Measurements from ENCODE around the gene IL34. TPM values are rescaled to one million over a fixed set of nuclear protein-coding genes. Genes with fewer than 3 reads are reported as not detected.
"Not testable (repeated sequence)": the region's sequence is repeated elsewhere in the genome, so short reads cannot be mapped to it uniquely, and the experiment has no call there.

IL34 gene
- total RNA-seq, 1 experiment from 2014 or later, result 0.35 TPM

GRCh38 chr16:70612931-70613330 lies 33.4 kb upstream of the IL34 start:
- Mint-ChIP-seq H3K9me3 (ENCODE audit: low read depth, unreplicated experiment) (no peaks in the 10 kb centered on the region), H3K4me1 (ENCODE audit: low read depth, unreplicated experiment) (no peaks in the 10 kb centered on the region), H3K4me3 (ENCODE audit: low read depth, unreplicated experiment) (no peak overlapping the region), H3K36me3 (ENCODE audit: insufficient read depth, unreplicated experiment) (no peaks in the 10 kb centered on the region), H3K27ac (ENCODE audit: unreplicated experiment) (no peak overlapping the region), H3K27me3 (ENCODE audit: unreplicated experiment) (no peaks in the 10 kb centered on the region)
- no peak for DNase-seq
- intact Hi-C loops (cut with micrococcal nuclease; ENCODE audit: unreplicated experiment), result no loop called here
- TF ChIP-seq CTCF (IDR thresholded peaks at IDR 0.05; ENCODE audit: unreplicated experiment), result no peak
- CTCF ChIA-PET, result no interaction called here
- BruUV-seq (replicated peaks), result no TSS peak

- Mint-ChIP-seq H3K9me3 (ENCODE audit: low read depth, unreplicated experiment) (no peaks in the 10 kb centered on the region), H3K36me3 (ENCODE audit: insufficient read depth, unreplicated experiment) (no peaks in the 10 kb centered on the region), H3K4me3 (ENCODE audit: low read depth, unreplicated experiment) (no peak overlapping the region), H3K27ac (ENCODE audit: unreplicated experiment) (no peak overlapping the region), H3K4me1 (ENCODE audit: low read depth, unreplicated experiment) (no peaks in the 10 kb centered on the region), H3K27me3 (ENCODE audit: unreplicated experiment) (peaks cover 10% of the 10 kb centered on the region)
- no peak for DNase-seq
- TF ChIP-seq CTCF (IDR thresholded peaks at IDR 0.05; ENCODE audit: unreplicated experiment), result no peak
- intact Hi-C loops (cut with micrococcal nuclease; ENCODE audit: unreplicated experiment), result no loop called here
- no TSS peak for BruUV-seq (replicated peaks)
- CTCF ChIA-PET, result no interaction called here
Observed at GRCh38 chr16:70614208-70614951, 32.0 kb upstream of the IL34 start.

- Mint-ChIP-seq H3K4me1 (ENCODE audit: low read depth, unreplicated experiment) (no peaks in the 10 kb centered on the region), H3K4me3 (ENCODE audit: low read depth, unreplicated experiment) (no peak overlapping the region), H3K27me3 (ENCODE audit: unreplicated experiment) (peaks cover 21% of the 10 kb centered on the region), H3K9me3 (ENCODE audit: low read depth, unreplicated experiment) (no peaks in the 10 kb centered on the region), H3K27ac (ENCODE audit: unreplicated experiment) (no peak overlapping the region), H3K36me3 (ENCODE audit: insufficient read depth, unreplicated experiment) (no peaks in the 10 kb centered on the region)
- intact Hi-C loops (cut with micrococcal nuclease; ENCODE audit: unreplicated experiment), result no loop called here
- CTCF ChIA-PET, result interaction anchor here (0.6 kb wide), 1 partner anchor 25 kb away, joined by 6 read pairs; no protein-coding TSS in a partner anchor
- no peak for DNase-seq
- no peak for TF ChIP-seq CTCF (IDR thresholded peaks at IDR 0.05; ENCODE audit: unreplicated experiment)
- BruUV-seq (replicated peaks), result no TSS peak
Observed at GRCh38 chr16:70615945-70616344, 30.4 kb upstream of the IL34 start.

GRCh38 chr16:70621864-70622263 lies 24.5 kb upstream of the IL34 start:
- BruUV-seq (replicated peaks); H3K9me3 Mint-ChIP-seq (ENCODE audit: low read depth, unreplicated experiment); DNase-seq; intact Hi-C loops (cut with micrococcal nuclease; ENCODE audit: unreplicated experiment); H3K27ac Mint-ChIP-seq (ENCODE audit: unreplicated experiment); H3K36me3 Mint-ChIP-seq (ENCODE audit: insufficient read depth, unreplicated experiment); H3K4me1 Mint-ChIP-seq (ENCODE audit: low read depth, unreplicated experiment); H3K4me3 Mint-ChIP-seq (ENCODE audit: low read depth, unreplicated experiment); CTCF ChIA-PET: not testable (repeated sequence)
- H3K27me3 Mint-ChIP-seq (ENCODE audit: unreplicated experiment), result peaks cover 70% of the 10 kb centered on the region

GRCh38 chr16:70627696-70628095 lies 18.7 kb upstream of the IL34 start:
- BruUV-seq (replicated peaks), result no TSS peak
- Mint-ChIP-seq H3K4me3 (ENCODE audit: low read depth, unreplicated experiment) (no peak overlapping the region), H3K27me3 (ENCODE audit: unreplicated experiment) (peaks cover 36% of the 10 kb centered on the region), H3K4me1 (ENCODE audit: low read depth, unreplicated experiment) (no peaks in the 10 kb centered on the region), H3K36me3 (ENCODE audit: insufficient read depth, unreplicated experiment) (no peaks in the 10 kb centered on the region), H3K27ac (ENCODE audit: unreplicated experiment) (no peak overlapping the region), H3K9me3 (ENCODE audit: low read depth, unreplicated experiment) (no peaks in the 10 kb centered on the region)
- intact Hi-C loops (cut with micrococcal nuclease; ENCODE audit: unreplicated experiment), result no loop called here
- CTCF ChIA-PET, result no interaction called here
- TF ChIP-seq CTCF (IDR thresholded peaks at IDR 0.05; ENCODE audit: unreplicated experiment), result no peak
- DNase-seq, result no peak
